Measurements from ENCODE around the gene RAB7A. TPM values are rescaled to one million over a fixed set of nuclear protein-coding genes. Genes with fewer than 3 reads are reported as not detected.

Gene RAB7A
- total and polyA plus RNA-seq, 2 donors (not counting 1 experiment from before 2014, with no cell fraction given), result 54.2 to 415 TPM

- no peak overlapping the region for H2AFZ ChIP-seq (ENCODE audit: low read length)
- H4K20me1 ChIP-seq (ENCODE audit: control insufficient read depth, extremely low read depth, insufficient read depth, low read length), result no peaks in the 10 kb centered on the region
- H3K9ac ChIP-seq (ENCODE audit: insufficient read depth, low read length), result no peak overlapping the region
- no peaks in the 10 kb centered on the region for H3K27me3 ChIP-seq (ENCODE audit: control insufficient read depth, insufficient read depth, low read length)
- H3K36me3 ChIP-seq (ENCODE audit: control insufficient read depth, insufficient read depth, low read length), result peaks cover 7% of the 10 kb centered on the region
- no peaks in the 10 kb centered on the region for H3K4me1 ChIP-seq (ENCODE audit: control insufficient read depth, extremely low read depth, insufficient read depth, low read length)
- H3K9me3 ChIP-seq (ENCODE audit: control insufficient read depth, insufficient read depth, low read depth, low read length), result no peaks in the 10 kb centered on the region
- no peaks in the 10 kb centered on the region for H3K79me2 ChIP-seq (ENCODE audit: control insufficient read depth, insufficient read depth, low read length)
- no peak overlapping the region for H3K27ac ChIP-seq (ENCODE audit: insufficient read depth, low read length)
- TF ChIP-seq CTCF (conservative IDR thresholded peaks at IDR 0.05 in 1 of 2, IDR thresholded peaks at IDR 0.05 in 1 of 2; ENCODE audit: low read depth in 1 of 2, low read length in 2 of 2), result no peak
- no peak for TF ChIP-seq EZH2 (IDR thresholded peaks at IDR 0.05; ENCODE audit: low read length, missing control alignments)
- H3K4me2 ChIP-seq (ENCODE audit: extremely low read depth, insufficient read depth, low read length), result no peak overlapping the region
- no peak for DNase-seq (ENCODE audit: low read depth in 2 of 2)
- no peak overlapping the region for H3K4me3 ChIP-seq (replicated peaks in 1 of 4; ENCODE audit: control extremely low read depth in 1 of 4, insufficient read depth in 1 of 4, low read depth in 3 of 4, low read length in 4 of 4)
Observed at GRCh38 chr3:128818186-128818787, 92.3 kb downstream of the RAB7A start.

DNA sequence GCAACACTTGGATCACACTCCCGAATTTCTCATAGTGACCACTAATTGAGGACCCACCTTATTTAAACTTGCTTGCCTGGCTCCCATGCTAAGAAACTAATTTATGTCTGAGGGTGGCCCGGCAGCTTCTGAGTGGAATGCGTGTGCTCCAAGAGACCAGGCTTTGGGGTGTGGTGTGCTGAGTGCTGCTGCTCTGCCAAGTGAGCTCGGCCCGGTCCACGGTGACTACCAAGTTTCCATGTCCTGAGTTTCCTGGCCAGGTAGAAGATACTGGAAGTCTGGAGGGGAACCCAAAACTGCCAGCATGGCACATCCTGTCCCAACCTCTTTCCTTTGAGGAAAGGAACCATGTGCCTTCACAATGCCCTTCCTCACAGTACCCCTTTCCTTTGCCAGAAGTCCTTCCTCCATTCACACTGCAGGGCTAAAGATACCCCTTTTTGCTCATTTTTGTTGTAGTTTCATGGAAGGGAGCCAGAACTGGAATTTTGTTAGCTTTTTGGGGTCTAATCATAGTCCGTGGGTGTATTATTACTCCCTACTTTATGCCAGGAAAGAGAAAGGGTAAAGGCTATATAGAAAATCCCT is 94.4 kb downstream of the RAB7A start:
- H3K79me2 ChIP-seq (ENCODE audit: control insufficient read depth, insufficient read depth, low read length), result no peaks in the 10 kb centered on the region
- no peak for DNase-seq (ENCODE audit: low read depth in 2 of 2)
- H3K9ac ChIP-seq (ENCODE audit: insufficient read depth, low read length), result no peak overlapping the region
- H3K9me3 ChIP-seq (ENCODE audit: control insufficient read depth, insufficient read depth, low read depth, low read length), result no peaks in the 10 kb centered on the region
- no peak overlapping the region for H3K27ac ChIP-seq (ENCODE audit: insufficient read depth, low read length)
- no peak overlapping the region for H3K4me2 ChIP-seq (ENCODE audit: extremely low read depth, insufficient read depth, low read length)
- H2AFZ ChIP-seq (ENCODE audit: low read length), result no peak overlapping the region
- H4K20me1 ChIP-seq (ENCODE audit: control insufficient read depth, extremely low read depth, insufficient read depth, low read length), result no peaks in the 10 kb centered on the region
- no peak overlapping the region for H3K4me3 ChIP-seq (replicated peaks in 1 of 4; ENCODE audit: control extremely low read depth in 1 of 4, insufficient read depth in 1 of 4, low read depth in 3 of 4, low read length in 4 of 4)
- no peaks in the 10 kb centered on the region for H3K27me3 ChIP-seq (ENCODE audit: control insufficient read depth, insufficient read depth, low read length)
- no peaks in the 10 kb centered on the region for H3K4me1 ChIP-seq (ENCODE audit: control insufficient read depth, extremely low read depth, insufficient read depth, low read length)
- peaks cover 4% of the 10 kb centered on the region for H3K36me3 ChIP-seq (ENCODE audit: control insufficient read depth, insufficient read depth, low read length)
- no peak for TF ChIP-seq EZH2 (IDR thresholded peaks at IDR 0.05; ENCODE audit: low read length, missing control alignments)
- TF ChIP-seq CTCF (conservative IDR thresholded peaks at IDR 0.05 in 1 of 2, IDR thresholded peaks at IDR 0.05 in 1 of 2; ENCODE audit: low read depth in 1 of 2, low read length in 2 of 2), result no peak

GRCh38 chr3:128823008-128823407 is 97.0 kb downstream of the RAB7A start:
- H3K79me2 ChIP-seq (ENCODE audit: control insufficient read depth, insufficient read depth, low read length), result no peaks in the 10 kb centered on the region
- H3K4me2 ChIP-seq (ENCODE audit: extremely low read depth, insufficient read depth, low read length), result no peak overlapping the region
- no peak overlapping the region for H3K4me3 ChIP-seq (replicated peaks in 1 of 4; ENCODE audit: control extremely low read depth in 1 of 4, insufficient read depth in 1 of 4, low read depth in 3 of 4, low read length in 4 of 4)
- TF ChIP-seq EZH2 (IDR thresholded peaks at IDR 0.05; ENCODE audit: low read length, missing control alignments) (no peak), CTCF (conservative IDR thresholded peaks at IDR 0.05 in 1 of 2, IDR thresholded peaks at IDR 0.05 in 1 of 2; ENCODE audit: low read depth in 1 of 2, low read length in 2 of 2) (no peak)
- peaks cover 2% of the 10 kb centered on the region for H3K36me3 ChIP-seq (ENCODE audit: control insufficient read depth, insufficient read depth, low read length)
- no peak overlapping the region for H3K9ac ChIP-seq (ENCODE audit: insufficient read depth, low read length)
- H4K20me1 ChIP-seq (ENCODE audit: control insufficient read depth, extremely low read depth, insufficient read depth, low read length), result no peaks in the 10 kb centered on the region
- H2AFZ ChIP-seq (ENCODE audit: low read length), result no peak overlapping the region
- H3K27ac ChIP-seq (ENCODE audit: insufficient read depth, low read length), result no peak overlapping the region
- H3K4me1 ChIP-seq (ENCODE audit: control insufficient read depth, extremely low read depth, insufficient read depth, low read length), result no peaks in the 10 kb centered on the region
- no peak for DNase-seq (ENCODE audit: low read depth in 2 of 2)
- no peaks in the 10 kb centered on the region for H3K9me3 ChIP-seq (ENCODE audit: control insufficient read depth, insufficient read depth, low read depth, low read length)
- H3K27me3 ChIP-seq (ENCODE audit: control insufficient read depth, insufficient read depth, low read length), result no peaks in the 10 kb centered on the region

Measured in fibroblast of lung (primary cell).